K562 (cell line): ENCODE measurements around the gene PPL. TPM values are rescaled to one million over a fixed set of nuclear protein-coding genes. Genes with fewer than 3 reads are reported as not detected.

Experiments used
- ATAC-seq: fragments of 200-7000 bp; cut with Tn5 transposase; 3 replicates; pipeline ENCODE4 v1.9.1; 2020; ENCODE audit warnings: moderate library complexity
- BruUV-seq: library from RNA; stranded (reverse); fragments of 400-500 nt; replicated peaks from 2 replicates; lab custom pipeline; 2021; lab: Mats Ljungman, UMichigan
- CTCF ChIA-PET: fragments of 300-600 bp; formaldehyde crosslinking; extraction: SDS; loops from one replicate; lab custom pipeline; 2021; ENCODE audit warnings: low intra/inter-chr PET ratio; lab: Yijun Ruan, JAX
- POLR2A ChIA-PET: fragments of 300-600, 350-650 bp; sonication (Branson Sonifier 250); formaldehyde crosslinking; extraction: SDS; loops from one replicate; lab custom pipeline; 2021; ENCODE audit warnings: antibody characterized with exemption, inconsistent platforms; lab: Yijun Ruan, JAX
- DNase-seq, 4 experiments: peaks; one replicate each; pipeline versions ENCODE4 v3.0.0 to v3.0.0-alpha.2; 2011 to 2018; ENCODE audit warnings: low spot score in 3 of 4, mixed read lengths in 3 of 4; ENCODE audit errors: extremely low read depth in 1 of 4
- FAIRE-seq: peaks from 2 replicates; lab custom pipeline; 2011; peaks lifted over from hg19 to GRCh38; lab: Jason Lieb, UNC
- H2AFZ ChIP-seq: 2 replicates; pipeline ENCODE4 v1.6.0; 2011; ENCODE audit warnings: low read depth, low read length, control low read depth, inconsistent platforms
- H3K27ac ChIP-seq: fragments of 200-600 bp; 3 replicates; pipeline ENCODE4 v1.8.0; 2011; ENCODE audit warnings: low read depth, mild to moderate bottlenecking, control low read depth, inconsistent platforms, low read length, moderate library complexity, mixed read lengths; ENCODE audit errors: extremely low read depth
- H3K27me3 ChIP-seq, 2 experiments: fragments of 300-600 bp in 1 of 2; 2 replicates in 1 of 2; 3 replicates in 1 of 2; pipeline versions ENCODE4 v1.6.0 to v1.8.0; 2011; ENCODE audit warnings: inconsistent platforms in 2 of 2, low read length in 2 of 2, mild to moderate bottlenecking in 1 of 2, mixed read lengths in 1 of 2, moderate library complexity in 1 of 2; ENCODE audit not compliant: control insufficient read depth in 2 of 2, insufficient read depth in 2 of 2
- H3K36me3 ChIP-seq: fragments of 300-600 bp; 3 replicates; pipeline ENCODE4 v1.8.0; 2011; ENCODE audit warnings: mild to moderate bottlenecking, low read length, inconsistent platforms; ENCODE audit not compliant: control insufficient read depth, insufficient read depth
- H3K4me1 ChIP-seq, 2 experiments: fragments of 200-600 bp in 1 of 2; replicated peaks in 1 of 2; 2 replicates in 1 of 2; 3 replicates in 1 of 2; pipeline versions ENCODE4 v1.5.1 to v1.8.0; 2011; ENCODE audit warnings: inconsistent platforms in 2 of 2, low read length in 2 of 2, mild to moderate bottlenecking in 1 of 2, mixed read lengths in 1 of 2, moderate library complexity in 1 of 2; ENCODE audit not compliant: control insufficient read depth in 2 of 2, insufficient read depth in 2 of 2
- H3K4me2 ChIP-seq: 2 replicates; pipeline ENCODE4 v1.6.1; 2011; ENCODE audit warnings: low read length, control low read depth, inconsistent platforms, mixed read lengths; ENCODE audit not compliant: insufficient read depth
- H3K4me3 ChIP-seq: fragments of 200-600 bp; sonication (generic), shearing (Covaris generic); 2 replicates; pipeline ENCODE4 v1.5.1; 2016; ENCODE audit warnings: control low read depth, inconsistent platforms
- H3K79me2 ChIP-seq: fragments of 200-600 bp; 3 replicates; pipeline ENCODE4 v1.8.0; 2011; ENCODE audit warnings: low read length, inconsistent platforms; ENCODE audit not compliant: control insufficient read depth, insufficient read depth
- H3K9ac ChIP-seq, 2 experiments: 2 replicates each; pipeline versions ENCODE4 v1.6.0 to v1.6.1; 2011; ENCODE audit warnings: low read depth in 2 of 2, low read length in 2 of 2, control low read depth in 1 of 2, inconsistent platforms in 1 of 2, mild to moderate bottlenecking in 1 of 2, mixed read lengths in 1 of 2; ENCODE audit not compliant: insufficient read depth in 1 of 2
- H3K9me1 ChIP-seq: one replicate; pipeline ENCODE4 v1.6.0; 2011; ENCODE audit warnings: inconsistent platforms, mild to moderate bottlenecking, low read length, moderate library complexity; ENCODE audit not compliant: control insufficient read depth, insufficient read depth
- H3K9me3 ChIP-seq: replicated peaks from 2 replicates; pipeline ENCODE4 v1.5.1; 2011; ENCODE audit warnings: low read depth, low read length, inconsistent platforms; ENCODE audit not compliant: control insufficient read depth, insufficient read depth
- H4K20me1 ChIP-seq: replicated peaks from 2 replicates; pipeline ENCODE4 v1.6.1; 2011; ENCODE audit warnings: low read length, inconsistent platforms, mixed read lengths; ENCODE audit not compliant: control insufficient read depth, insufficient read depth
- HDAC1 ChIP-seq, 2 experiments: fragments of 450-650 bp; IDR thresholded peaks; 2 replicates each; pipeline ENCODE4 v1.6.1; 2016 to 2017; ENCODE audit warnings: inconsistent platforms in 1 of 2, mild to moderate bottlenecking in 1 of 2, moderate library complexity in 1 of 2
- KLF1 ChIP-seq: fragments of 450-650 bp; IDR thresholded peaks from 2 replicates; pipeline ENCODE4 v1.6.1; 2016; ENCODE audit warnings: missing genetic modification characterization, missing compliant biosample characterization
- LEF1 ChIP-seq: fragments of 450-650 bp; IDR thresholded peaks from 2 replicates; pipeline ENCODE4 v1.6.1; 2016; ENCODE audit warnings: mild to moderate bottlenecking
- MCM5 ChIP-seq: fragments of 450-650 bp; IDR thresholded peaks from 2 replicates; pipeline ENCODE4 v1.6.1; 2016; ENCODE audit warnings: low read depth
- MIER1 ChIP-seq: fragments of 450-650 bp; IDR thresholded peaks from 2 replicates; pipeline ENCODE4 v1.6.1; 2016; ENCODE audit warnings: antibody characterized with exemption, mild to moderate bottlenecking, low read depth
- ZEB2 ChIP-seq: fragments of 450-650 bp; IDR thresholded peaks from 2 replicates; pipeline ENCODE4 v1.6.1; 2016
- ZNF507 ChIP-seq: conservative IDR thresholded peaks from 2 replicates; pipeline ENCODE4 v1.6.1; 2017; ENCODE audit warnings: missing genetic modification characterization, missing compliant biosample characterization
- WGBS: fragments of 100-300 bp; shearing (Covaris generic); methylation state at CpG from one replicate; pipeline ENCODE4 v1.1.6; 2016; ENCODE audit warnings: low coverage, mixed read lengths; ENCODE audit not compliant: insufficient coverage; ENCODE audit errors: missing lambda C conversion rate; 5-methylcytosine and 5-hydroxymethylcytosine counted together
- in situ Hi-C: fragments of 300-500 bp; cut with MboI; formaldehyde crosslinking; loops from 4 replicates; pipeline ENCODE4 v1.15.0; 2018; ENCODE audit warnings: inconsistent platforms, mixed read lengths
- intact Hi-C: fragments of 100-400 bp; cut with micrococcal nuclease; formaldehyde crosslinking; loops from 2 replicates; pipeline ENCODE4 v1.14.2; 2022
- polyA plus RNA-seq, 8 experiments: library from polyadenylated mRNA; depleted of rRNA in 4 of 8; stranded (reverse) in 5 of 8; unstranded in 3 of 8; fragments of >200 nt; fragmentation: Nextera tagmentation in 2 of 8; fragmentation: Illumina TruSeq in 1 of 8; extraction: Ambion mirVana in 2 of 8; extraction: Trizol in 1 of 8; gene quantifications; 2 replicates each; pipeline versions ENCODE4 v1.2.1 to v1.2.3, GENCODE V29; 2011 to 2014; ENCODE audit warnings: inconsistent platforms in 1 of 8, missing spikeins in 1 of 8
- total RNA-seq, 7 experiments: library from RNA; depleted of rRNA in 6 of 7; stranded (reverse); fragments of >200 nt in 6 of 7; fragmentation: Illumina TruSeq in 2 of 7; extraction: Trizol in 2 of 7; gene quantifications; 2 replicates each; pipeline versions ENCODE4 v1.2.1 to v1.2.3, GENCODE V29; 2011 to 2021; ENCODE audit warnings: low replicate concordance in 1 of 7
- TF ChIP-seq, protein P1 (sequence below), 2 experiments: IDR thresholded peaks; 2 replicates each; pipeline ENCODE4 v1.6.1; 2011; ENCODE audit warnings: borderline replicate concordance in 1 of 2, control low read depth in 1 of 2, low read depth in 1 of 2, low read length in 1 of 2, mild to moderate bottlenecking in 1 of 2, mixed read lengths in 1 of 2, moderate library complexity in 1 of 2; ENCODE audit not compliant: insufficient read depth in 1 of 2, insufficient read length in 1 of 2, poor library complexity in 1 of 2, severe bottlenecking in 1 of 2; ENCODE audit errors: extremely low read depth in 1 of 2

The PPL gene
- total and polyA plus RNA-seq, 9 of the 15 experiments (the other 6 are each of a cell fraction or from before 2014, with no cell fraction given), result 0.01 to 0.15 (median 0.07) TPM; not detected in 3

- H4K20me1 ChIP-seq, result no peaks in the 10 kb centered on the region; the same call in 1 of the 2 replicates
- H3K4me1 ChIP-seq, result peaks cover 25 to 38% of the 10 kb centered on the region in 2 experiments; a peak in 4 of 5 replicates
- POLR2A ChIA-PET, result interaction anchor here (0.9 to 3.6 kb wide), 3 partner anchors 9 to 18 kb away, joined by 3 to 19 read pairs (median 5); no protein-coding TSS in a partner anchor
- no peak overlapping the region for H3K4me2 ChIP-seq
- H3K27me3 ChIP-seq, result no peaks in the 10 kb centered on the region
- TF ChIP-seq KLF1 (tag) (no peak), ZNF507 (no peak), HDAC1 (IDR thresholded peaks at IDR 0.05) (no peak), ZEB2 (no peak), LEF1 (no peak), MIER1 (no peak), MCM5 (no peak)
- TF ChIP-seq, protein P1, sequence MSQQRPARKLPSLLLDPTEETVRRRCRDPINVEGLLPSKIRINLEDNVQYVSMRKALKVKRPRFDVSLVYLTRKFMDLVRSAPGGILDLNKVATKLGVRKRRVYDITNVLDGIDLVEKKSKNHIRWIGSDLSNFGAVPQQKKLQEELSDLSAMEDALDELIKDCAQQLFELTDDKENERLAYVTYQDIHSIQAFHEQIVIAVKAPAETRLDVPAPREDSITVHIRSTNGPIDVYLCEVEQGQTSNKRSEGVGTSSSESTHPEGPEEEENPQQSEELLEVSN (IDR thresholded peaks at IDR 0.05; ENCODE audit: borderline replicate concordance in 1 of 2, extremely low read depth in 1 of 2, insufficient read depth in 1 of 2, insufficient read length in 1 of 2, low read depth in 1 of 2, low read length in 1 of 2, poor library complexity in 1 of 2, severe bottlenecking in 1 of 2), result peak in 1 of 2 experiments; percentile 9
- in situ Hi-C loops, result no loop called here
- intact Hi-C loops, result loop anchor here (10.0 kb wide), 1 partner anchor 51 kb away; the partner anchor contains the start of gene PPL
- DNase-seq (no peak), FAIRE-seq (no peak), ATAC-seq (no peak)
- no TSS peak for BruUV-seq
- H3K27ac ChIP-seq, result no peak overlapping the region
- H3K9ac ChIP-seq, result no peak overlapping the region
- H3K9me3 ChIP-seq, result peaks cover 7% of the 10 kb centered on the region; the same call in 1 of the 2 replicates
- H3K36me3 ChIP-seq, result peaks cover 77% of the 10 kb centered on the region
- no peaks in the 10 kb centered on the region for H3K79me2 ChIP-seq
- 98% methylated on average over 25 of the region's 25 CpGs for WGBS
- H3K4me3 ChIP-seq, result no peak overlapping the region
- CTCF ChIA-PET, result no interaction called here
- H2AFZ ChIP-seq, result no peak overlapping the region
- peaks cover 3% of the 10 kb centered on the region for H3K9me1 ChIP-seq
These were observed 53.4 kb downstream of the PPL start for GRCh38 chr16:4883501-4883900.
